ENCODE results near the gene KRT35. TPM values are rescaled to one million over a fixed set of nuclear protein-coding genes. Genes with fewer than 3 reads are reported as not detected.

KRT35 gene
- total RNA-seq, 2 experiments from 2014 or later = not detected

DNA sequence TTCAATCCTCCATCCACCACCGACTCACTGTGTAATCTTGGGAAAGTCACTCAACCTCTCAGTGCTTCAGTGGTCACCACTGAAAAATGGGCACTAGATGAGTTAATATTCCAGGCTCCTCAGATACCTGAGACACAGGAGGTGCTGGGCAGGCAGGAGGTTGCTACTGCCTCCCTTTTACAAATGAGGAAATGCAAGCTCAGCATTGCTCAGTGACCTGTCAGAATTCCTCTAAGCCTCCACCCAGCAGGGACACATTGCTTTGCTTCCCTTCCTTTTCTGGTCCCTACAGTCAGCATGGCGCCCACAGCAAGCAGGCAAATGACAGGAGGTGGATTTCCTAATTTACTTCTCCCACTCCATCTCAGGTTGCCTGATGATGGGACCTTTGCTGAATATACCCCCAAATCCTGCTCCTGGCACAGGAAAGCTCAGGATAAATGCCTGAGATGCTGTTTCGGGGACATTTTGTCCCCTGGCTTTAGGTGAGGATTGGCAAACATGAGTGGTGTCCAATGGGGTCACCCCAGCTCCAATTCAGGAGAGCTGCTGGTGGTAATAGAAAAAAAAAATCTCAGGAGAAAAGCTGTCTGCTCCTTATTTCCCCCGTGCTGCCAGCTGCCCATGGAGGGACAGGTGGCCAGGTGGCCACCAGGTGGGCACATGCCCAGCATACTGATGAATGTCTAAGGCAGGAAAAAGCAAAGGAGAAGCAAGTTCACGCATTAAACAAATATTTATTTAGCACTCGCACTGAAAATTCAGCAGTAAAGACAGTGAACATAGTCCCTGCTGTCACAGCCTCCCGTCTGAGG, 29.5 kb upstream of the KRT35 start:
- no peaks in the 10 kb centered on the region for H3K9me3 Mint-ChIP-seq (ENCODE audit: low read depth)
- no peaks in the 10 kb centered on the region for H3K36me3 Mint-ChIP-seq (ENCODE audit: low read depth)
- ATAC-seq (no peak), DNase-seq (no peak)
- H3K27me3 Mint-ChIP-seq = no peaks in the 10 kb centered on the region
- H3K4me1 Mint-ChIP-seq = no peaks in the 10 kb centered on the region
- H3K27ac Mint-ChIP-seq = no peak overlapping the region
- POLR2A ChIA-PET = no interaction called here
- CTCF ChIA-PET = interaction anchor here (0.6 to 0.7 kb wide), 2 partner anchors 155 to 1021 kb away, joined by 3 read pairs; no protein-coding TSS in a partner anchor
- intact Hi-C loops (cut with DNase I, micrococcal nuclease) = no loop called here
- no peak overlapping the region for H3K4me3 Mint-ChIP-seq

DNA sequence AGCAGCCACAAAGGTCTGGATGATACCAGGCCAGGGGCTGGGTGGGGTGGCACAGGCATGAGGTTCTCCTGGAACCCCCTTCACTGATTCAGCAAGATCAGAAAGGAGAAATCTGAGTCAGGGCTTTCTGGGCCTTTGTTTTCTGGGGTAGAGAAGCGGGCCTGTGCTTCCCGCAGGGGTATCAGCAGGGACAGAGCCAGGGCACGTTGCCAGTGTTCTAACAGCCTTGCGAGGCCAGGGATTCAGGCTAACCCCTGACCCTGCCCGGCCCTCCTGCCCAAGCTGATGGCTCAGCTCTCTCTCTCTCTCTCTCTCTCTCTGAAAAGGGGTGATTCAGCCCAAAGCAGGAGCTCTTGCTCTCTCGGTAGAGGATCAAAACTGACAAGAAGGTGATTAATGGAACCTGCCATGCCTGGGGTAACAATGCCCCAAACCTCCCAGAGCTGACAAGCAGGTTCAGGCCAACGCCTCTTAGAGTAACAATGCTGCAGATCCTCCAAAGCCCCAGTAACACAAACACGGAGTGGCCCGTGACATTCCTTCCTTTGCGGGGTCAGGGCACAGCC, 26.4 kb upstream of the KRT35 start:
- H3K4me1 Mint-ChIP-seq = no peaks in the 10 kb centered on the region
- H3K9me3 Mint-ChIP-seq (ENCODE audit: low read depth) = no peaks in the 10 kb centered on the region
- H3K36me3 Mint-ChIP-seq (ENCODE audit: low read depth) = no peaks in the 10 kb centered on the region
- no peak overlapping the region for H3K4me3 Mint-ChIP-seq
- intact Hi-C loops (cut with DNase I, micrococcal nuclease) = no loop called here
- H3K27ac Mint-ChIP-seq = no peak overlapping the region
- ATAC-seq = no peak
- DNase-seq = no peak
- H3K27me3 Mint-ChIP-seq = no peaks in the 10 kb centered on the region
- ChIA-PET POLR2A (no interaction called here), CTCF (no interaction called here)

DNA sequence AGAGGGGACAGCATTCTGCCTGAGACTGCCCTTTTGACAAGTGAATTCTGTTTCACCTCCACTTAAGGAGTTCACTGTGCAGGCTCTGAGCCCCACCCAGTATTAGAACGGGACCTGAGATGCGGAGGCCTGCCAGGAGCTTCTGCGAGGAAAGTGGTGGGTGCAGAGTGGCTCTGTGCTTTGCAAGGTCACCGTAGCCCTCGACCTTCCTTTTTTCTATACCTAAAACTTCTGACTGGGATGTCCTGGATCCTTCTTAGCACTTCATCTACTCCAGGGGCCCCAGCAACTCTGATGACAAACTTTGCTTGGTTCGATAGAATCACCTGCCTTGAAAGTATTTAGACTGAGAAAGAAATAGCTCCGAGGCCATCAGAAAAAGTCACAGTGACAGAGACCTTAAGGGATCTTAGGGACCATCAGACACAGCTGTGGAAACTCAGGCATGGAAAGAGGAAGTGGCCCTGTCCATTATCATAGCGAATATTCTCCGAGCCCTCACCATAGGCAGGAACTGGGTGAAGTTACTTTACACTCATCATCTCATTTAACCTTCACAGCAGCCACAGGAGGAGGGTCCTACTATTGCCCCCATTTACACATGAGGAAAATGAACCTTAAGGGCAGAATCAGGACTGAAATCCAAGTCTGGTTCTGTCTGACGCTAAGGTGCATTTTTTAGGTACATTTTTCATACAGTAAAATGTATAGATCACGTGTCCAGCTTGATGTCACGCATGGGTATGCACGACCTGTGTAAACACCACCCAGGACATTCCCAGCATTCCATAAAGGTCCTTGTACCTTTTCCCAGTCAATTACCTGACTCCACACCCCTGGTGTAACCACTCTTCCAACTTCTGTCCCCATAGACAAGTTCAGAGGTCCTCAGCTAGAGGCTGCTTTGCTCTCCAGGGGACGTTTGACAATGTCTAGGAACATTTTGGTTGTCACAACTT, 25.1 kb upstream of the KRT35 start:
- ATAC-seq (no peak), DNase-seq (no peak)
- intact Hi-C loops (cut with DNase I, micrococcal nuclease) = no loop called here
- Mint-ChIP-seq H3K4me3 (no peak overlapping the region), H3K4me1 (no peaks in the 10 kb centered on the region), H3K27me3 (no peaks in the 10 kb centered on the region), H3K9me3 (ENCODE audit: low read depth) (no peaks in the 10 kb centered on the region), H3K36me3 (ENCODE audit: low read depth) (no peaks in the 10 kb centered on the region), H3K27ac (no peak overlapping the region)
- POLR2A ChIA-PET = interaction anchor here (0.6 kb wide), 1 partner anchor 554 kb away, joined by 3 read pairs; no protein-coding TSS in a partner anchor
- CTCF ChIA-PET = no interaction called here

DNA sequence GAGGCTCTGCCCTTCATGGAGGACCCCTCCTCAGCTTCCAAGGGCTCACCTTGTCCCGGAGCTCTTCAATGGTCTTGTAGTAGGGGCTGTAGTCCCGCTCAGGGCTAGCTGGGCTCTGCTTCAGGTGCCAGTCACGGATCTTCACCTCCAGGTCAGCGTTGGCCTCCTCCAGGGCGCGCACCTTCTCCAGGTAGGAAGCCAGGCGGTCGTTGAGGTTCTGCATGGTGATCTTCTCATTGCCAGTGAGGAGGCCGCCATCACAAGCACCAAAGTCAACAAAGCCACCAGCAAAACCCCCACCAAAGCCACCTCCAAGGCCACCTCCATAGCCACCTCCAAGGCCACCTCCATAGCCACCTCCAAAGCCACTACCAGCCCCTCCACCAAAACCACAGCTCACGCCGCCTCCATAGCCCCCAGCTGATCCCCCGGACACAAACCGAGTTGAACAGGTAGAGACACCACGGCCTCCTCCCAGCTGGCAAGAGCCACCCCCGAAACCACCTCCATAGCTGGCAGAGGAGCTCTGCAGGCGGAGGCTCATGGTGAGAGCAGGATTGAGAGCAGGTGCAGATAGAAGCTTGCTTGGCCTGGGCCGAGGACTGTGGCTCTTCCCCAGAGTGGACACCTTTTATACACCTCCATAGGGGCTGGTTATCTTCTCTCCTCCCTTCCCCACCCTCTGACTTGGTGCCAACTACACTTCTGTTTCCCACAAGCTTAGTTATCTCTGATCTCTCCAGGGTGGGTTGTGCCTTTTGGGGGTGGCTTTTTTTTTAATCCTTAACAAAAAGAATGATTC, 24.3 kb upstream of the KRT35 start, which contains the start of gene KRT13:
TSS of gene KRT13 (minus strand) at position 606 of the 802 bp plus-strand sequence. CDS start at position 544, 62 bp downstream.
- H3K4me1 Mint-ChIP-seq = no peaks in the 10 kb centered on the region
- H3K36me3 Mint-ChIP-seq (ENCODE audit: low read depth) = no peaks in the 10 kb centered on the region
- ATAC-seq (no peak), DNase-seq (no peak)
- no peaks in the 10 kb centered on the region for H3K9me3 Mint-ChIP-seq (ENCODE audit: low read depth)
- no peak within 1 kb of the TSS for H3K4me3 Mint-ChIP-seq
- no peak within 1 kb of the TSS for H3K27ac Mint-ChIP-seq
- H3K27me3 Mint-ChIP-seq = no peaks in the 10 kb centered on the region
- intact Hi-C loops (cut with DNase I, micrococcal nuclease) = no loop called here
- CTCF ChIA-PET = interaction anchor here (0.5 kb wide), 2 partner anchors 68 to 144 kb away, joined by 3 read pairs; no protein-coding TSS in a partner anchor
- POLR2A ChIA-PET = interaction anchor here (0.6 kb wide), 1 partner anchor 553 kb away, joined by 3 read pairs; no protein-coding TSS in a partner anchor

DNA sequence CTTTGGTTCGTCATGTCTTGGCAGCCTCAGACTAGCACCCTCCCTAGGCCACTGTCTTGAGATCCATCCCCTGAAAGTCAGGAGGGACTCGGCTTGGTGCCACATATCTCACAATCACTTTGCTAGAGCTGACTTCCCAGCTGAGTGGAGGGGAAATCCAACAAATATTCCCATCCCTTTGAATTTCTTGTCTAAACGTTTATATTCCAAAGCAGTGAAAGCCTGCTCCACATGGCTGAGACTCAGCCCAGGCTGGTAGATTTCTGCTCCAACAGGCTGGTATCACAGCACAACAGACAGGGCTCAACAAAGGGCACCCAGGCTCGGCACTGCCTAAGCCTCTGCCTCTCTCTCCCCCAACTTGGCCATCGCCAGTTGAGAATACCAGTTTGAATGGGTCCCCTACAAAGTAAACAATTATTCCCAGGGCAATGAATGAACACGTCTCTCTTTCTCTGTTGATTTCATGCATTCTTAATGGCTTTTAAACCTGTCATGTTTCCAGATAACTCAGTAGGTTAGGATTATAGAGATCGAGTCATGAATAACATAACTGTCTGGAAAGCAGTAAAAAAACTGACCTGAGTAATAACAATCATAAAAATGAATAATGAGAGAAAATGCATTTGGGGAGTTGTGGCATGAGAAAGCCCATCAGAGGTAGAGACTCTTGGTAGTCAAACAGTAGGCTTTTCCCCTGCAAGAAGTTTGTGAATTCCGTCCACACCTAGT, 23.5 kb upstream of the KRT35 start:
- DNase-seq (no peak), ATAC-seq (no peak)
- H3K4me3 Mint-ChIP-seq = no peak overlapping the region
- POLR2A ChIA-PET = no interaction called here
- peaks cover 4% of the 10 kb centered on the region for H3K4me1 Mint-ChIP-seq
- H3K27me3 Mint-ChIP-seq = no peaks in the 10 kb centered on the region
- no peaks in the 10 kb centered on the region for H3K36me3 Mint-ChIP-seq (ENCODE audit: low read depth)
- H3K9me3 Mint-ChIP-seq (ENCODE audit: low read depth) = no peaks in the 10 kb centered on the region
- intact Hi-C loops (cut with DNase I, micrococcal nuclease) = no loop called here
- CTCF ChIA-PET = interaction anchor here (0.6 kb wide), 1 partner anchor 879 kb away, joined by 3 read pairs; no protein-coding TSS in a partner anchor
- no peak overlapping the region for H3K27ac Mint-ChIP-seq

DNA sequence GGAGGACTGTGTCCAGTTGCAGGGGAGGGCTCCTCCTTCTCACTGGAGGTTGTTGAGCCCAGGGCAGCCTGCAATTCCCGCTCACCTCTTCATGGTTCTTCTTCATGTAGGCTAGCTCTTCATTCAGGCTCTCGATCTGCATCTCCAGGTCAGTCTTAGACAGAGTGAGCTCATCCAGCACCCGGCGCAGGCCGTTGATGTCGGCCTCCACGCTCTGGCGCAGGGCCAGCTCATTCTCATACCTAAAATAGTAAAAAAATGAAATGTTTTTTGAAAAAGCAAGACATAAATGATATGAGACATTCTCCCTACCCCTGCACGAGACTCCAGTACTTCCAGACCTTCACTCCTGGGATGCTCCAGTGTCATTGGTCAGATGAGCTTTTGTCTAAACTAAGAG, 22.3 kb upstream of the KRT35 start:
- peaks cover 4% of the 10 kb centered on the region for H3K4me1 Mint-ChIP-seq
- CTCF ChIA-PET = interaction anchor here (1.3 kb wide), 1 partner anchor 45 kb away, joined by 3 read pairs; no protein-coding TSS in a partner anchor
- POLR2A ChIA-PET = no interaction called here
- DNase-seq (no peak), ATAC-seq (no peak)
- no peak overlapping the region for H3K4me3 Mint-ChIP-seq
- H3K27me3 Mint-ChIP-seq = no peaks in the 10 kb centered on the region
- H3K27ac Mint-ChIP-seq = no peak overlapping the region
- intact Hi-C loops (cut with DNase I, micrococcal nuclease) = no loop called here
- no peaks in the 10 kb centered on the region for H3K9me3 Mint-ChIP-seq (ENCODE audit: low read depth)
- no peaks in the 10 kb centered on the region for H3K36me3 Mint-ChIP-seq (ENCODE audit: low read depth)

DNA sequence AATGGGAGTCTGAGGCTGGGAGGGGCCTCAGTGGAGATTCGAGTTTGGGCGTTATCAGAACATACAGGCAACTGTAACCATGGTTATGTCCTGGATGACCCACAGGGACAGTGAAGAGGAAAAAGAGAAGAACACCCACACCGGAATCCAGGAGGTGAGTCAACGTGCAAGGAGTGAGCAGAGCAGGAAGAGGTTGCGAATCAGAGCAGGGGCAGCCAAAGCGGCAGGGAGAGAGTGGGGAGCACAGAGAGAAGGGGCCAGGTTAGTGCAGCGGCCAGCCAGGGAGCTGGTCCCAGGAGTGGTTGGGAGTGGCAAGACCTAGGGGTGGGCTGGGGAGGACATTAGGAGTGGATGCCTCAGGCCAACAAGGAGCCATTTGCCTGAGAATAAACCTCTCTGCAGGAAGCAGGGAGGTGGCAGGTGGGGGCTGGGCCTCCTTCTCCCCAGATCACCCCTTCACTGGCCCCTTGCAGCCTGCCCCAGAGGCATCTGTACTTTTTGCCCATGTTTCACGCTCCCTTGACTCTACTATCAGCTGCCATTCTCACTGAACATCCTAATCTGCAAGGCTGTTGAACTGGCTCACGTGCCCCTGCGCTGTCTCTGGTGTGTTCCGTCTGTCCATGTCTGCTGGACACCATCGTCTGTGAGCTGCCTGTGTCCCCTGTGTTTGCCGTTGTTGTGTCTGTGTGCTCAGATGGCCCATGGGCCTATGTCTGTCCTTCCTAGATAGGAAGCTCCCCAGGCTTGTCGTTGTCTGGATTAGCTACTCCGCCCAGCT, 19.4 kb upstream of the KRT35 start:
- peaks cover 10% of the 10 kb centered on the region for H3K4me1 Mint-ChIP-seq
- no peak overlapping the region for H3K27ac Mint-ChIP-seq
- H3K36me3 Mint-ChIP-seq (ENCODE audit: low read depth) = no peaks in the 10 kb centered on the region
- ChIA-PET CTCF (interaction anchor here (0.6 to 0.8 kb wide), 4 partner anchors 10 to 1394 kb away, joined by 3 to 5 read pairs (median 3); no protein-coding TSS in a partner anchor), POLR2A (no interaction called here)
- DNase-seq = peak; percentile 12
- intact Hi-C loops (cut with DNase I, micrococcal nuclease) = no loop called here
- ATAC-seq = no peak
- H3K9me3 Mint-ChIP-seq (ENCODE audit: low read depth) = no peaks in the 10 kb centered on the region
- no peaks in the 10 kb centered on the region for H3K27me3 Mint-ChIP-seq
- no peak overlapping the region for H3K4me3 Mint-ChIP-seq

DNA sequence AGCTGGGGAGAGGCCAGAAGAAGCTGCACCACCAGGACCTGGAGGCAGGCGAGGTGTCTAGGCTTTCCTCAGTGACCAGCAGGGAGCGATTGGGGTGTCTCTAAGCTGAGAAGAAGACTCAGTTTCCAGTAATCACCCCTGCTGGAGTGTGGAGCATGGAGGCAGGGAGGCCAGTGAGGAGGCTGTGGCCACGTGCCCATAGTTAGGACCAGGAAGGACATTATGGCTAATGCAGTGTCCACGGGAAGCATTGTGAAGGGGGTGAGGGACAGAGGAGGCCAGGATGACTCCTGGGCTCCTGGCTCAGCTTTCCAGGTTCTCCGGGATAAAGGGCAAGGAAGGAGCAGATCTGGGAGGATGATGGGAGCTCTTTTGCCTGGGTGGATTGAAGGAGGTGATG, 18.8 kb upstream of the KRT35 start:
- CTCF ChIA-PET = interaction anchor here (0.7 kb wide), 1 partner anchor 1395 kb away, joined by 3 read pairs; no protein-coding TSS in a partner anchor
- no peaks in the 10 kb centered on the region for H3K36me3 Mint-ChIP-seq (ENCODE audit: low read depth)
- DNase-seq (no peak), ATAC-seq (no peak)
- POLR2A ChIA-PET = no interaction called here
- no peaks in the 10 kb centered on the region for H3K9me3 Mint-ChIP-seq (ENCODE audit: low read depth)
- no peak overlapping the region for H3K27ac Mint-ChIP-seq
- H3K4me1 Mint-ChIP-seq = peaks cover 10% of the 10 kb centered on the region
- H3K4me3 Mint-ChIP-seq = no peak overlapping the region
- H3K27me3 Mint-ChIP-seq = no peaks in the 10 kb centered on the region
- intact Hi-C loops (cut with DNase I, micrococcal nuclease) = loop anchor here (5.0 kb wide), 2 partner anchors 162 to 592 kb away; no protein-coding TSS in a partner anchor

DNA sequence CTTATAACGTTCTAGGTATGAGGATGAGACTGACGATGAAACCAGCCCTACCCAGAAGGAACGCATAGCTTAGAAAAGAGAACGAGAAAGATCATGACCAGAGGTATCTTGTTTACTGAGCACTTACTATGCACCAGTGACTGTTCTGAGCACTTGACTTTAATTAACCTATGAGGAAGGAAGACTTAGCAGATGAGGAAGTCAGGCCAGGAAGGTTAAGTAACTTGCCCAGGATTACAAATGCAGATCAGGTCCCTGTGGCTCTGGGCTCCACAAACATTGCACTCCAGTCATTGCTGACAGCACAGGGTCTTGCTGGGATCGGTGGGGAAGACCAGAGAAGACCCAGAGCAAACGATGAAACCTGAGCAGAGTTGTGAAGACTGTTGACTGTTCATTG, 17.3 kb upstream of the KRT35 start:
- ChIA-PET CTCF (interaction anchor here (0.6 to 1.4 kb wide), 6 partner anchors 10 to 635 kb away, joined by 3 to 9 read pairs (median 3); no protein-coding TSS in a partner anchor), POLR2A (no interaction called here)
- Mint-ChIP-seq H3K27me3 (no peaks in the 10 kb centered on the region), H3K9me3 (ENCODE audit: low read depth) (no peaks in the 10 kb centered on the region), H3K4me1 (peaks cover 10% of the 10 kb centered on the region), H3K27ac (no peak overlapping the region), H3K4me3 (no peak overlapping the region), H3K36me3 (ENCODE audit: low read depth) (no peaks in the 10 kb centered on the region)
- intact Hi-C loops (cut with DNase I, micrococcal nuclease) = loop anchor here (5.0 kb wide), 2 partner anchors 161 to 591 kb away; no protein-coding TSS in a partner anchor
- ATAC-seq = no peak
- DNase-seq = no peak

All from activated CD4-positive, alpha-beta T cell treated with anti-CD3 and anti-CD28 coated beads for 36 hours (primary cell).